ENCODE results near the gene IL10RB.

GRCh38 chr21:33314111-33314510 lies 47.9 kb downstream of the IL10RB start:
- TF ChIP-seq CTCF (IDR thresholded peaks at IDR 0.05) (no peak), EZH2 (IDR thresholded peaks at IDR 0.05; ENCODE audit: borderline replicate concordance, insufficient read depth, low read depth, low read length, poor library complexity, severe bottlenecking) (no peak)
